Prostate gland (tissue), 2 donors: ENCODE data around the gene FUNDC2. TPM values are rescaled to one million over a fixed set of nuclear protein-coding genes. Genes with fewer than 3 reads are reported as not detected.

Experiments used
- DNase-seq: peaks from one replicate; pipeline ENCODE4 v3.0.0-alpha.2; 2019; ENCODE audit warnings: low spot score
- H3K27ac ChIP-seq, 2 donors: fragments of 200-600 bp; sonication (generic); 2 replicates each; pipeline ENCODE4 v1.5.1; 2017 to 2019
- H3K27me3 ChIP-seq: fragments of 200-600 bp; sonication (generic); replicated peaks from 2 replicates; pipeline ENCODE4 v1.5.1; 2019; ENCODE audit not compliant: insufficient read depth
- H3K36me3 ChIP-seq, 2 donors: fragments of 200-600 bp; sonication (generic); 1 replicate in 1 of 2; 2 replicates in 1 of 2; pipeline versions ENCODE4 v1.5.1 to v1.8.1; 2017 to 2019
- H3K4me1 ChIP-seq: fragments of 200-600 bp; sonication (generic); replicated peaks from 2 replicates; pipeline ENCODE4 v1.5.1; 2019
- H3K4me3 ChIP-seq, 2 donors: fragments of 200-600 bp; sonication (generic); 2 replicates each; pipeline ENCODE4 v1.5.1; 2017 to 2019
- H3K9me3 ChIP-seq: fragments of 200-600 bp; sonication (generic); 2 replicates; pipeline ENCODE4 v1.5.1; 2017
- POLR2A ChIP-seq: fragments of 450-650 bp; IDR thresholded peaks from one replicate; pipeline ENCODE4 v1.6.1; 2016; ENCODE audit warnings: antibody characterized with exemption, mild to moderate bottlenecking
- POLR2AphosphoS5 ChIP-seq: sonication (generic); formaldehyde crosslinking; IDR thresholded peaks from one replicate; pipeline ENCODE4 v1.6.1; 2017; ENCODE audit warnings: antibody characterized with exemption
- WGBS: methylation state at CpG from one replicate; pipeline ENCODE4 v1.1.5; 2018; 5-methylcytosine and 5-hydroxymethylcytosine counted together
- intact Hi-C: fragments of 100-400 bp; cut with DNase I; formaldehyde crosslinking; loops from one replicate; pipeline ENCODE4 v1.14.2; 2022
- total RNA-seq, 2 donors: library from RNA; depleted of rRNA; stranded (reverse); fragments of >200 nt; gene quantifications; one replicate each; pipeline ENCODE4 v1.1.0, GENCODE V29; 2016
- TF ChIP-seq, protein P1 (sequence below), 4 experiments: fragments of 200-600 bp in 2 of 4; fragments of 450-650 bp in 2 of 4; sonication (generic) in 2 of 4; IDR thresholded peaks; 1 replicate in 3 of 4; 2 replicates in 1 of 4; pipeline ENCODE4 v1.5.1; 2016 to 2019; ENCODE audit warnings: antibody characterized with exemption in 4 of 4, mild to moderate bottlenecking in 2 of 4, moderate library complexity in 2 of 4

FUNDC2 gene
- total RNA-seq, 2 donors from 2014 or later: 47.0 to 72.7 TPM

DNA sequence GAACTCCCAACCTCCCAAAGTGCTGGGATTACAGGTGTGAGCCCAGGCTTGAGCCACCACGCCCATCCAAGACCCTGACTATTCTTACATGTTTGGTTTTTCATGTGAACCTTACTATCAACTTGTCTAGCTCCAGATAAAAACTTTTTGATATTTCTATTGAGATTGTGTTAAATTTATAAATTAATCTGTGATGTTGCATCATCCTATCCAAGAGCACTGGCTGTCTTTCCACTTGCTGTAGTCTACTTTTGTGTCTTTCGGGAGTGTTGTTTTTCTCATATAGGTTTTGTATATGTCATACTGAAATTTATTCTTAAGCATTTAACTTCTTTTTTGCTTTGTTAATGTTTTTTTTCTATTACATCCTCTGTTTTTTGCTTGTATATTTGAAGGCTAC lies 79.3 kb downstream of the FUNDC2 start:
- Histone ChIP-seq H3K27ac (no peak overlapping the region), H3K4me1 (no peaks in the 10 kb centered on the region), H3K36me3 (no peaks in the 10 kb centered on the region), H3K9me3 (no peaks in the 10 kb centered on the region), H3K27me3 (no peaks in the 10 kb centered on the region), H3K4me3 (no peak overlapping the region)
- 100% methylated on average over 2 of the region's 2 CpGs for WGBS
- no peak for DNase-seq
- TF ChIP-seq, protein P1, sequence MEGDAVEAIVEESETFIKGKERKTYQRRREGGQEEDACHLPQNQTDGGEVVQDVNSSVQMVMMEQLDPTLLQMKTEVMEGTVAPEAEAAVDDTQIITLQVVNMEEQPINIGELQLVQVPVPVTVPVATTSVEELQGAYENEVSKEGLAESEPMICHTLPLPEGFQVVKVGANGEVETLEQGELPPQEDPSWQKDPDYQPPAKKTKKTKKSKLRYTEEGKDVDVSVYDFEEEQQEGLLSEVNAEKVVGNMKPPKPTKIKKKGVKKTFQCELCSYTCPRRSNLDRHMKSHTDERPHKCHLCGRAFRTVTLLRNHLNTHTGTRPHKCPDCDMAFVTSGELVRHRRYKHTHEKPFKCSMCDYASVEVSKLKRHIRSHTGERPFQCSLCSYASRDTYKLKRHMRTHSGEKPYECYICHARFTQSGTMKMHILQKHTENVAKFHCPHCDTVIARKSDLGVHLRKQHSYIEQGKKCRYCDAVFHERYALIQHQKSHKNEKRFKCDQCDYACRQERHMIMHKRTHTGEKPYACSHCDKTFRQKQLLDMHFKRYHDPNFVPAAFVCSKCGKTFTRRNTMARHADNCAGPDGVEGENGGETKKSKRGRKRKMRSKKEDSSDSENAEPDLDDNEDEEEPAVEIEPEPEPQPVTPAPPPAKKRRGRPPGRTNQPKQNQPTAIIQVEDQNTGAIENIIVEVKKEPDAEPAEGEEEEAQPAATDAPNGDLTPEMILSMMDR (IDR thresholded peaks at IDR 0.05): no peak
- TF ChIP-seq POLR2A: no peak
- no peak for TF ChIP-seq POLR2AphosphoS5
- intact Hi-C loops: no loop called here

DNA sequence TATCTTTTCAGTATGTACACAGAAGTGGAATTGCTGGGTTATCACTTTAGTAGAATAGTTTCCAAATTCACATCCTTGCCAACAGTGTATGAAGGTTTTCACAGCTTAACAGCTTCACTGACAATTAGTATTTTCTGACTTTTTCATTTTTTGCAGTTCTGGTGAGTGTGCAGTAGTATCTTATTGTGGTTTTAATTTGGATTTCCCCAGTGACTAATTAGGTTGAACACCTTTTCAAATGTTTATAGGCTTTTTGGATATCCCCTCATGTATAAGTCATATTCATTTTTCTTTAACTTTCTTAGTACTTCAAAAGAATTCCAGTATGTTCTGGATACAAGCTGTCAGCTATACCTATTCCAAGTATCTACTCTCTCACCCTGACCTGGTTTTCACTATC lies 81.8 kb downstream of the FUNDC2 start:
- H3K27me3 ChIP-seq: no peaks in the 10 kb centered on the region
- no peaks in the 10 kb centered on the region for H3K36me3 ChIP-seq
- no peaks in the 10 kb centered on the region for H3K9me3 ChIP-seq
- intact Hi-C loops: no loop called here
- TF ChIP-seq POLR2AphosphoS5 (no peak), POLR2A (no peak)
- TF ChIP-seq, protein P1 (IDR thresholded peaks at IDR 0.05): no peak
- DNase-seq: no peak
- no peak overlapping the region for H3K4me3 ChIP-seq
- H3K4me1 ChIP-seq: no peaks in the 10 kb centered on the region
- H3K27ac ChIP-seq: no peak overlapping the region

Other genes with a start within 250 kb of the FUNDC2 start
- 10 to 100 TPM; 38.2 to 43.6 TPM for gene MPP1, start 221.4 kb upstream of the FUNDC2 start, total RNA-seq
- gene SMIM9, start 192.2 kb upstream of the FUNDC2 start, total RNA-seq: not detected
- 10 to 100 TPM in 1 of 2 donors, not detected in 1; 12.3 TPM for gene F8A1, start 140.5 kb upstream of the FUNDC2 start, total RNA-seq
- gene F8, start 4.1 kb upstream of the FUNDC2 start, total RNA-seq: 10 to 100 TPM; 13.2 to 39.1 TPM
- gene CMC4, start 44.3 kb downstream of the FUNDC2 start, total RNA-seq: 10 to 100 TPM; 23.2 to 27.4 TPM
- 10 to 100 TPM in 1 of 2 donors, under 1 TPM in 1; 0.36 to 15.8 TPM for gene MTCP1, start 44.3 kb downstream of the FUNDC2 start, total RNA-seq
- gene BRCC3, start 44.7 kb downstream of the FUNDC2 start, total RNA-seq: 10 to 100 TPM in 1 of 2 donors, 1 to 10 TPM in 1; 10.0 to 19.3 TPM
- 10 to 100 TPM; 20.8 to 32.2 TPM for gene VBP1, start 189.6 kb downstream of the FUNDC2 start, total RNA-seq
- gene RAB39B, start 237.6 kb downstream of the FUNDC2 start, total RNA-seq: 1 to 10 TPM; 2.5 to 3.6 TPM